ENCODE results near the gene OR4D2. TPM values are rescaled to one million over a fixed set of nuclear protein-coding genes. Genes with fewer than 3 reads are reported as not detected.

The OR4D2 gene
- polyA plus RNA-seq, 1 donor (not counting 4 experiments of a cell fraction or from before 2014, with no cell fraction given), result not detected

DNA sequence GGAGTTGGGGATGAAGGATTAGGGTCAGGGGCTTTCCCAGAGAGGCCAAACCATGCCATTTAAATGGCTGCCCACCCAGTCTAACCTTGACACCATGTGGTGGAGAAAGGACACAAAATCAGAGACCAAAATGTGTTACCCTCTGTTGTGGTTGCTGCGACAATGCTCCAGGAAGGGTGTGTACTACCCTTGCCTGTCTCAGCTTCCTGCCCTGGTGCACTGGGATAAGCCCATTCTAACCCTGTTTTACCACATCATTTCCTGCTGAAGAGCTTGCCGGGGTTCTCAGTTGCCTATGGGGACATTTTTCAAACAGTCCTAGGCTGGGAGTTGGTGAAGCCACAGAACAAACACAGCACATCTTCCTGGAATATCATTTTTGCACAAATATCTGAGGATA, 13.7 kb upstream of the OR4D2 start:
- TF ChIP-seq, protein P1, sequence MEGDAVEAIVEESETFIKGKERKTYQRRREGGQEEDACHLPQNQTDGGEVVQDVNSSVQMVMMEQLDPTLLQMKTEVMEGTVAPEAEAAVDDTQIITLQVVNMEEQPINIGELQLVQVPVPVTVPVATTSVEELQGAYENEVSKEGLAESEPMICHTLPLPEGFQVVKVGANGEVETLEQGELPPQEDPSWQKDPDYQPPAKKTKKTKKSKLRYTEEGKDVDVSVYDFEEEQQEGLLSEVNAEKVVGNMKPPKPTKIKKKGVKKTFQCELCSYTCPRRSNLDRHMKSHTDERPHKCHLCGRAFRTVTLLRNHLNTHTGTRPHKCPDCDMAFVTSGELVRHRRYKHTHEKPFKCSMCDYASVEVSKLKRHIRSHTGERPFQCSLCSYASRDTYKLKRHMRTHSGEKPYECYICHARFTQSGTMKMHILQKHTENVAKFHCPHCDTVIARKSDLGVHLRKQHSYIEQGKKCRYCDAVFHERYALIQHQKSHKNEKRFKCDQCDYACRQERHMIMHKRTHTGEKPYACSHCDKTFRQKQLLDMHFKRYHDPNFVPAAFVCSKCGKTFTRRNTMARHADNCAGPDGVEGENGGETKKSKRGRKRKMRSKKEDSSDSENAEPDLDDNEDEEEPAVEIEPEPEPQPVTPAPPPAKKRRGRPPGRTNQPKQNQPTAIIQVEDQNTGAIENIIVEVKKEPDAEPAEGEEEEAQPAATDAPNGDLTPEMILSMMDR (optimal IDR thresholded peaks at IDR 0.05 in 1 of 3, IDR thresholded peaks at IDR 0.05 in 1 of 3, conservative IDR thresholded peaks at IDR 0.05 in 1 of 3; ENCODE audit: extremely low read depth in 1 of 3, insufficient read depth in 2 of 3, low read length in 3 of 3), result no peak
- TF ChIP-seq EZH2 (IDR thresholded peaks at IDR 0.05; ENCODE audit: low read length), result no peak

DNA sequence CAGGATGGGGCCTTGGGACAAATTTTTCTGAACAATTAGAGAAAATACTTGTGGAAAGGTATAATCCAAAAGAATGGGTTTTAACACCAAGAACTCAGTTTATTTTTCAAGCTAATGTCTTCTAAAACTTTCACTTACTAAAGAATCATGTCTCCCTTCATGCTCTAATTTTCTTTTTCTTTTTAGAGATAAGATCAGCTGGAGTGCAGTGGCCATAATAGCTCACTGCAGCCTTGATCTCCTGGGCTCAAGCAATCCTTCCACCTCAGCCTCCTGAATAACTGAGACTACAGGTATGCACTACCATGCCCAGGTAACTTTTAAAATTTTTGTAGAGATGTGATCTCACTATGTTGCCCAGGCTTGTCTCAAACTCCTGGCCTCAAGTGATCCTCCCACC, 13.1 kb upstream of the OR4D2 start:
- Histone ChIP-seq H3K9ac (ENCODE audit: control insufficient read depth, extremely low read depth, insufficient read depth, low read length) (no peak overlapping the region), H4K20me1 (ENCODE audit: control insufficient read depth, extremely low read depth, insufficient read depth, low read length) (no peaks in the 10 kb centered on the region), H3K4me3 (ENCODE audit: control insufficient read depth in 2 of 3, extremely low read depth in 1 of 3, insufficient read depth in 2 of 3, low read depth in 1 of 3, low read length in 3 of 3) (no peak overlapping the region), H3K9me3 (ENCODE audit: control insufficient read depth, low read depth, low read length) (no peaks in the 10 kb centered on the region), H2AFZ (ENCODE audit: control insufficient read depth, low read length) (no peak overlapping the region), H3K36me3 (ENCODE audit: control insufficient read depth in 2 of 2, extremely low read depth in 1 of 2, insufficient read depth in 2 of 2, low read length in 2 of 2) (no peaks in the 10 kb centered on the region), H3K4me1 (ENCODE audit: control insufficient read depth, extremely low read depth, insufficient read depth, low read length) (peaks cover 2% of the 10 kb centered on the region), H3K4me2 (ENCODE audit: control insufficient read depth, extremely low read depth, insufficient read depth, low read depth, low read length) (no peak overlapping the region), H3K9me1 (ENCODE audit: control insufficient read depth, extremely low read depth, insufficient read depth, low read length) (no peaks in the 10 kb centered on the region), H3K79me2 (ENCODE audit: control insufficient read depth, insufficient read depth, low read length) (no peaks in the 10 kb centered on the region), H3K27ac (ENCODE audit: control insufficient read depth, insufficient read depth, low read length) (no peak overlapping the region), H3K27me3 (ENCODE audit: control insufficient read depth, extremely low read depth, insufficient read depth, low read length) (peaks cover 39% of the 10 kb centered on the region)
- dilution Hi-C loops (cut with MboI; ENCODE audit: extremely low pct_ligation_motif_present, low sequenced_read_pairs), result no loop called here
- FAIRE-seq, result no peak
- TF ChIP-seq, protein P1 (optimal IDR thresholded peaks at IDR 0.05 in 1 of 3, IDR thresholded peaks at IDR 0.05 in 1 of 3, conservative IDR thresholded peaks at IDR 0.05 in 1 of 3; ENCODE audit: extremely low read depth in 1 of 3, insufficient read depth in 2 of 3, low read length in 3 of 3), result no peak
- TF ChIP-seq EZH2 (IDR thresholded peaks at IDR 0.05; ENCODE audit: low read length), result no peak
- DNase-seq (ENCODE audit: low read depth, low spot score), result no peak

More for the DNA sequence above, 13.7 kb upstream of the OR4D2 start:
- Histone ChIP-seq H3K4me3 (ENCODE audit: control insufficient read depth in 2 of 3, extremely low read depth in 1 of 3, insufficient read depth in 2 of 3, low read depth in 1 of 3, low read length in 3 of 3) (no peak overlapping the region), H3K79me2 (ENCODE audit: control insufficient read depth, insufficient read depth, low read length) (no peaks in the 10 kb centered on the region), H3K9ac (ENCODE audit: control insufficient read depth, extremely low read depth, insufficient read depth, low read length) (no peak overlapping the region), H4K20me1 (ENCODE audit: control insufficient read depth, extremely low read depth, insufficient read depth, low read length) (no peaks in the 10 kb centered on the region), H3K27ac (ENCODE audit: control insufficient read depth, insufficient read depth, low read length) (no peak overlapping the region), H3K36me3 (ENCODE audit: control insufficient read depth in 2 of 2, extremely low read depth in 1 of 2, insufficient read depth in 2 of 2, low read length in 2 of 2) (no peaks in the 10 kb centered on the region), H3K9me1 (ENCODE audit: control insufficient read depth, extremely low read depth, insufficient read depth, low read length) (no peaks in the 10 kb centered on the region), H3K9me3 (ENCODE audit: control insufficient read depth, low read depth, low read length) (no peaks in the 10 kb centered on the region), H3K4me2 (ENCODE audit: control insufficient read depth, extremely low read depth, insufficient read depth, low read depth, low read length) (no peak overlapping the region), H2AFZ (ENCODE audit: control insufficient read depth, low read length) (no peak overlapping the region), H3K4me1 (ENCODE audit: control insufficient read depth, extremely low read depth, insufficient read depth, low read length) (peaks cover 2% of the 10 kb centered on the region), H3K27me3 (ENCODE audit: control insufficient read depth, extremely low read depth, insufficient read depth, low read length) (peaks cover 45% of the 10 kb centered on the region)
- FAIRE-seq (no peak), DNase-seq (ENCODE audit: low read depth, low spot score) (no peak)
- dilution Hi-C loops (cut with MboI; ENCODE audit: extremely low pct_ligation_motif_present, low sequenced_read_pairs), result no loop called here

All from keratinocyte (primary cell).